GM18498 (cell line): ENCODE results near the gene TESMIN.

Experiments used
- ATAC-seq: cut with Tn5 transposase; IDR thresholded peaks from one replicate; pipeline ENCODE4 v1.9.1; 2021; ENCODE audit warnings: mild to moderate bottlenecking, moderate library complexity; ENCODE audit not compliant: unreplicated experiment

Gene TESMIN

DNA sequence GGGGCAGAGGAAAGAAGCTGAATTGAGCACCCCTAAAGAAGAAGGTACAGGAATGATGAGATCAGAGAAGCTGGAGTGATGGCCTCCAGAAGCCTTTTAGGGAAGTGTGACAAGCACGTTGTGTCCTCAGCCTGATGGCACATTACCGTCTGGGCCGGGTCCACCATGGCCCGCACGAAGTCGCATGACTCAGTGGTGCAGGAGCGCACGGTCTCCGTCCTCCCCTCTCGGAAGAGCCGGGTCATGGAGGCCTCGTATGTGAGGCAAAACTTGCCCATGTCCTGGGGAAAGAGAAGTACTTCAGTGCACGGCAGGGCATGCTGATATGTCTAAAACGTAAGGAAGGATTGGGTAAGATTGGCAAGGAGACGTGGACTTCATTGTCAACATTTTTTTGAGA, 11.2 kb upstream of the TESMIN start:
- no peak for ATAC-seq

DNA sequence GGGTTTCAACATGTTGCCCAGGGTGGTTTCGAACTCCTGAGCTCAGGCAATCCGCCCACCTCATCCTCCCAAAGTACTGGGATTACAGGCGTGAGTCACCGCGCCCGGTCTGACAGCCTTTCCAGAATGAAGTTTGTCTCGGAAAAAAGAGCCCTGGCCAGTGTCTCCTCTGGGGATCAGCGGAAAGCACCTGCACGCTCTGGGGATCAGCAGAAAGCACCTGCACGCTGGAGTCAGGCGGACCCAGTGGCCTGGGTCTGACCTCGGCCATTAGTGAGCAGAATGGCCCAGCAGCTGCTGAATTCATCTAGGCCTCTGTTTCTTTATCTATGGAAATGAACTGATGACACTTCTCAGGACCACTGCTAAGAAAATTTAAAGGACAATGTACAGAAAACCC, 10.5 kb upstream of the TESMIN start:
- no peak for ATAC-seq

DNA sequence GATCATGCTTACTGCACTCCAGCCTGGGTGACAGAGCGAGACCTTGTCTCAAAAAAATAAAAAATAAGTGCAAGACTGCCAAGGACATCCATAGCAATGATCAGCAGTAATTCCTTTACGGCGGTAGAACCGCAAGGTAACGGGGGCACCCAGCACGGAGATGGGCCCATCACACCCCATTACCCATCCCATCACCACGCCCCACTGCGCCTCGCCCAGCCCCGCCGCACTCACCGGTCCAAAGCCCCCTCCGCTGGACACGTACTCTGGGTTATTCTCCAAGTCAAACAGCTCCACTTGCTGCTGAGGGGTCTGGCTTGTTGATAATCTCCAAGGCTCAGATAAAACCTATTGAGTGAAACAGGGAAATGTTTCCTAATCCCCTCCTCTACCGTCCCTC, 8.7 kb upstream of the TESMIN start:
- ATAC-seq, result no peak

DNA sequence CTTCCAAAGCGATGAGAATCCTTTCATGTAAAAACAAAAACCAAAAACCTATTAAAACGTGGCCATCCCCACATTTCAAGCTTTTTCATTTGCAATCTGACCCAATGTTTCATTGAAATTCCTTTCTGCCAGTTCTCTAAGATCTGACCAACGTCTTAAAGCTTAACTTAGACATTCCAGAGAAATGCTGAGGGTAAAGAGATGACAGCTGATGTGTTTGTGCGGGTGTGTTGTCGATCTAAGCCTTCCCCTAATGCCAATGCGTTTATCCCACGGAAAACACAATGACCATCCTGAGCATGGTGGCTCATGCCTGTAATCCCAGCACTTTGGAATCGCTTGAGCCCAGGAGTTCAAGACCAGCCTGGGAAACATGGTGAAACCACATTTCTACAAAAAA, 6.4 kb upstream of the TESMIN start:
- no peak for ATAC-seq

DNA sequence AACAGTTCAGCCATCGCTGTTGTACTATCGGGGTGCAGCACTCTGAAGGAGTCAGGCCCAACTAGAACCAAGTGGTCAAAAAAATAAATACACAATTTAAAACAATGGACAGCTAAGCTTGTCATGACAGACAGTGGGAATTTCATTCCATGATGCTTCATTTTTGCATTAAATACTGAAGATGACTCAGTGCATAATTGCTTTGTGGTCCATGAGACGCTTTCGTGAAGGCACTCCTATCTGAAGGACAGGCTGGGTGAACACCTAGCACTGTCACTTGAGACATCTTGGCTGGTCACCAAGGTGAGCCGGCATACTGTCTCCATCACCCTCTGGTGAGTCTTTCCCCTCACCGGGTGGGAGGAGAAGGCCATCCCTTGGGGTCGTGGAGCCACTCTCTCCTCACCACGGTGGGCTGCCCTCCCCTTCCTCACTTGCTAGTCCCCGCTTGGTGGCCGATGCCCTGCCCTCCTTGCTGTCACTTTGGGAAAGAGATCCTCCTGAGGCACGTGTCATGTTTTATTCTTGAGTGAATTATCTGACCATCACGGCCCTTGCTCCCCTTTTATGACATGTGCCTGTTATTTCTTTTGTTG, 4.9 kb upstream of the TESMIN start:
- no peak for ATAC-seq

GRCh38 chr11:68753300-68753699, 2.0 kb upstream of the TESMIN start:
- ATAC-seq, result no peak

GRCh38 chr11:68751004-68751325, 355 bp downstream of the TESMIN start:
- ATAC-seq, result no peak

GRCh38 chr11:68750195-68751003, 921 bp downstream of the TESMIN start:
- no peak for ATAC-seq

DNA sequence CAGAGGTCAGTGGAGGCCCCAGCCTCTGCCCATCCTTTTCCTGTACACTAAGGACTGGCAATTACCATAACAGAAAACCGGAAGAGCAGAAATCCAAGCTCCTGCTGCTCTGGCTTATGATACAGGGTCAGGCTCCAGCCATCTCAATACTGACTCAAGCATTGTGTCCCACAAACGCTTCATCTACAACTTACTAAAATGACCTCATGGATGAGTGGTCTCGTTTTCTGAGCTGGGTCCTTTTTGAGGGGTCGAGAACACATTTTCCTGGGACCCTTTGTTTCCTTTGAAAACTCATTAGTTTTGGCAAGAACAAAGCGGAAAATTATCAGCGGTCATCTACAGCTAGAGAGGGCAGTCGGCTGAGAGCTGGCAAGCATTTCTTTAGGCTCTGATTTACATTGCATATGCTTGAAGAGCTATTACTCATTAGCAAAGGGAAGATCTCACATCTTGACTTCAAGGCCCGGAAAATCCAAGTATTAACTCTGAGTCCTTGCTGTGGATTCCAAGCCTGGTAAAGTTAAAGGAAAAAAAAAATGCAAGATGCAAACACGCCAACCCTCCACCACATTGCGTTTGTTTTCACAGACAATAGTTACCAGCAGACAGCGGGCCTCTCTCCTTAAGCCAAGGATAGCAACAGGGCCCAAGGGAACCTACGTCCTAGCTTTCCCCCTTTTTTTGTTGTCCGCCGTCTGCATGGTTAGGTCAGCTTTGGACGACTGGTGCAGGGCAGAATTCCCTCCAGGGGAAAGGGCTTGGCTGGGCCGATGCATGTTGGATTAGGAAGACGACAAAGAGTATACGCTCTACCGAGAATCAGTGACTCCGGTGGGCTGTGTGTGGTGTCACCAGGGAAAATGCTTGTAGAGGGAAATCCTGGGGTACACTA, 1.8 kb downstream of the TESMIN start:
- no peak for ATAC-seq

DNA sequence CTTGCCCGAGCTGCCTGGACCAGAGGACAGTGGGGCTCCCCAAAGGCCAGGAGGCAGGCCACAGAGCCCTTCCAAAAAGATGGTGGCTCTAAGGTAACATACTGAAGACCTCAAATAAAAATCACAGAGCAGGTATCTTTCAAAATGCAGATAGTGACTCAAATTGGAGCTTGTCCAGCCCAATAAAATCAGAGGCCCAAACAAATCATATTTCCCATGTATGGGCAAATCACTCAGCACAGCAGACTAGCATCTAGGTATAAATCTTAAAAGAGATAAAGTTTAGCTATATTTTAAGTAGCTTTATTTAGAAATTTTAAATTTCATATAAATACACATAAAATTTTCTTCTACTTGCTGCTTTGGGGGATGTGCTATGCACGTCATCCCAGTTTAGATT, 3.3 kb downstream of the TESMIN start:
- ATAC-seq, result no peak

DNA sequence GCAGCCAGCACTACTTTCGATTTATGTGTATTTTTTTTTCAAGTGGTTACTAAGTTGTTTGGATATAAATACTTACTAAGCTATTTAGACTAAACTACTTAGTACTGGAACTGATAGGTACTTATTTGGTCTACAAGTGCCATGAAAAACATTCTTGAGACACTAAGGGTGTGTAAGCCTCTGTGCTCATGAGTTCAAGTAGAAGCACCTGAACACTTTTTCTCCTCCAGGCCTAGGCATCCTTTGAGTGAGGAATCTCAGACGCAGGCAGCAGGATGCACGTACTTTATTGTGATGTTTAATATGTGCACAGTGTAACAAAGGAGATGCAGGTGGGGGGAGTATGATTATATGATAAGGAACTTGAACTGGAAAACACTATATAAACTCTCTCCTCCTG, 7.8 kb downstream of the TESMIN start:
- ATAC-seq, result no peak

GRCh38 chr11:68741463-68741862, 9.9 kb downstream of the TESMIN start:
- no peak for ATAC-seq

DNA sequence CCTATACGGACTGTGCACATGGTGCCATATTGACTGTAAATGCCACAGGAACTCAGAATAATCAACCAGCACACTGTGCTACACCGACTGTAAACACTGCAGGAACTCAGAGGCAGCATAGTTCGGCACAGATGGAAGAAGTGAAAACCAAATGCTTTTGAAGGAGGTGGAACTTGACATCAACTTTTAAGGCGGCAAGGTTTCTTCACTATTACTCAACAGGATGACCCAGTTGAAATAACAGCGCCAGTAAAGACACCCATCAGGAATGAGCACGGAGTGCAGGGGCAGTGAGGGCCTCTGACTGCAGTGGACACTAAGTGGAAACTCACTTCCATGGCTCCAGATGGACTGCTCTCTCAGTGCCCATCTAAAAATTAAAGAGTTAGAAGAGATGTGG, 15.7 kb downstream of the TESMIN start:
- no peak for ATAC-seq

- ATAC-seq, result no peak
These were observed 16.2 kb downstream of the TESMIN start for GRCh38 chr11:68735125-68735524.

DNA sequence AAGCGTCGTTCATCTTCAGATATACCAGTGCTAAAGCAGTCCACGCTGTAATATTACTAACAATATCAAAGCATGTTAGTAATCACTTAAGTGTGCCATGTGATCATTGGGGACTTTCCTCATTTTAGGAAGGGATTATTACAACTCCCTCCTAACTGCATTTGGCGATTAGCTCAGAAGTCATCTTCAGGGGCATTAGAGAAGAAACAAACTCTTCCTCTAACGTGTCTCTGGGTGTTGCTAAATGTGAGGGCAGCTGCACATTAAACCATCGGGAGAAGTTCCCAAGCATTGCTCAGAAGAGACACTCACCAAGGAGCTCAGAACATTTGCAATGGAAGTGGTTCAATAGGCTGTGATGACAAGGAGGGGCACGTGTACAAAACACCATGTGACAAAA, 17.2 kb downstream of the TESMIN start:
- ATAC-seq, result no peak

GRCh38 chr11:68727783-68728182, 23.5 kb downstream of the TESMIN start:
- no peak for ATAC-seq

- ATAC-seq, result no peak
These were observed 27.0 kb downstream of the TESMIN start for GRCh38 chr11:68724293-68724692.

DNA sequence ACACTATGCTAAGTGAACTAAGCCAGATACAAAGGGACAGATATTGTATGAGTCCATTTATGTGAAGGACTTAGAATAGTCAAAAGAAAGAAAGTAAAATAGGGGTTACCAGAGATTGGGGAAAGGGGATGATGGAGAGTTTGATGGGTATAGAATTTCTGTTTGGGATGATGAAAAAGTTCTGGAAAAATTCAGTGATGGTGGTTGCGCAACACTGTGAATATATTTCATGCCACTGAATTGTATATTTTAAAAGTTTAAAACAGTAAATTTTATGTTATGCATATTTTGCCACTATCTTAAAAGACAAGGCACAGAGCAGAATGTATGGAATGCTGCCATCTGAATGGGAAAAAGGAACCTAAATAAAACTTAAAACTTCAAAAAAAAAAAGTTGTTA, 29.2 kb downstream of the TESMIN start:
- ATAC-seq, result no peak

GRCh38 chr11:68721075-68721474, 30.2 kb downstream of the TESMIN start:
- no peak for ATAC-seq

DNA sequence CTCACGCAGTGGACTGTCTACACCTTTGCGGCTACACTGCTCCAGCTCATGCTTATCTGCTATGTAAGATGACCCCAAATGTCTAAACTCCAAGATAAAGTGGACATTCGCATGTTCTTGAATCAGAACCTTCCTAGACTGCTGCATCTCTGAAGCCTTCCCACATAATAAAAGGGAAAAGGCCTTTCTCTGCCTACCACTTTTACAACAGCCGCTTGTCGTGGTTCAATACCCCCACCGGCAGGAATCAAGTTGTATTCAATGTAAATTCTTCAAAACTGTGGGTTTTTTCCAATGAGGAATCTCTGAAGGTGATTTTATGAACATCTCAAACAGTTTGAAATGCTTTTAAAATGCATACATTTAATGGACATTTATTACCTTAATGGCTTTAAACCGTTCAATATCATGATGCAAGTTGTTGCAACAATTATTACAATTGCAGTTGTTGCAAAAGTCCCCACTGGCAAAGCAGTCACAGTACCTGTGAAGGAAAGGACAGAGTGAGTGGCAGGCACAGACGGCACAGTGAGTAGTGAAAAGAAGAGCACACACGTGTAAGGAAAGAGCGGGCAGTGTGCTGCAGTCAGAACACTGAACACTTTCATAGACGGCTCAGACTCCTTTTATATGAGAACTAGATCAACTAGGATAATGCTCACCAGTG, 35.7 kb downstream of the TESMIN start:
- no peak for ATAC-seq

GRCh38 chr11:68714060-68714856, 37.1 kb downstream of the TESMIN start:
- no peak for ATAC-seq
